ENCODE data around the gene DNAH8.

DNAH8 gene

GRCh38 chr6:39037707-39038106, 322.6 kb downstream of the DNAH8 start:
- H3K36me3 ChIP-seq (ENCODE audit: control insufficient read depth, low read length) = no peaks in the 10 kb centered on the region
- no peaks in the 10 kb centered on the region for H4K20me1 ChIP-seq (ENCODE audit: control insufficient read depth, insufficient read depth, low read depth, low read length)
- H3K4me2 ChIP-seq (ENCODE audit: low read length) = no peak overlapping the region
- H3K27ac ChIP-seq (ENCODE audit: low read depth, low read length) = no peak overlapping the region
- H3K79me2 ChIP-seq (ENCODE audit: control insufficient read depth, low read length) = no peaks in the 10 kb centered on the region
- H3K27me3 ChIP-seq (ENCODE audit: control insufficient read depth, low read length) = peaks cover 19% of the 10 kb centered on the region
- no peaks in the 10 kb centered on the region for H3K9me2 ChIP-seq (replicated peaks; ENCODE audit: control insufficient read depth, low read length)
- no peak overlapping the region for H3K4me3 ChIP-seq (ENCODE audit: low read length)
- H3K9me3 ChIP-seq (ENCODE audit: control insufficient read depth, insufficient read depth, low read length) = no peaks in the 10 kb centered on the region
- no peaks in the 10 kb centered on the region for H3F3A ChIP-seq (ENCODE audit: control insufficient read depth, insufficient read depth)
- no peak for TF ChIP-seq CTCF (IDR thresholded peaks at IDR 0.05; ENCODE audit: low read depth, low read length, poor library complexity, severe bottlenecking)
- TF ChIP-seq EZH2phosphoT487 (IDR thresholded peaks at IDR 0.05; ENCODE audit: borderline replicate concordance, low read length) = no peak
- H3K4me1 ChIP-seq (ENCODE audit: control insufficient read depth, low read length) = peaks cover 3% of the 10 kb centered on the region; the same call in 1 of the 2 replicates

- Histone ChIP-seq H3K79me2 (ENCODE audit: control insufficient read depth, low read length) (no peaks in the 10 kb centered on the region), H3F3A (ENCODE audit: control insufficient read depth, insufficient read depth) (no peaks in the 10 kb centered on the region), H3K4me1 (ENCODE audit: control insufficient read depth, low read length) (peaks cover 3% of the 10 kb centered on the region; the same call in 1 of the 2 replicates), H3K4me2 (ENCODE audit: low read length) (no peak overlapping the region), H3K36me3 (ENCODE audit: control insufficient read depth, low read length) (no peaks in the 10 kb centered on the region), H3K9me2 (replicated peaks; ENCODE audit: control insufficient read depth, low read length) (no peaks in the 10 kb centered on the region), H3K9me3 (ENCODE audit: control insufficient read depth, insufficient read depth, low read length) (no peaks in the 10 kb centered on the region), H3K27ac (ENCODE audit: low read depth, low read length) (no peak overlapping the region), H3K4me3 (ENCODE audit: low read length) (no peak overlapping the region), H4K20me1 (ENCODE audit: control insufficient read depth, insufficient read depth, low read depth, low read length) (no peaks in the 10 kb centered on the region), H3K27me3 (ENCODE audit: control insufficient read depth, low read length) (peaks cover 10% of the 10 kb centered on the region)
- no peak for TF ChIP-seq CTCF (IDR thresholded peaks at IDR 0.05; ENCODE audit: low read depth, low read length, poor library complexity, severe bottlenecking)
- TF ChIP-seq EZH2phosphoT487 (IDR thresholded peaks at IDR 0.05; ENCODE audit: borderline replicate concordance, low read length) = no peak
These were observed 325.1 kb downstream of the DNAH8 start for GRCh38 chr6:39040080-39040673.

GRCh38 chr6:39041072-39041471, 326.0 kb downstream of the DNAH8 start:
- TF ChIP-seq CTCF (IDR thresholded peaks at IDR 0.05; ENCODE audit: low read depth, low read length, poor library complexity, severe bottlenecking) (no peak), EZH2phosphoT487 (IDR thresholded peaks at IDR 0.05; ENCODE audit: borderline replicate concordance, low read length) (no peak)
- Histone ChIP-seq H3K27ac (ENCODE audit: low read depth, low read length) (no peak overlapping the region), H3K79me2 (ENCODE audit: control insufficient read depth, low read length) (no peaks in the 10 kb centered on the region), H3K36me3 (ENCODE audit: control insufficient read depth, low read length) (no peaks in the 10 kb centered on the region), H3F3A (ENCODE audit: control insufficient read depth, insufficient read depth) (no peaks in the 10 kb centered on the region), H3K4me1 (ENCODE audit: control insufficient read depth, low read length) (peaks cover 3% of the 10 kb centered on the region; the same call in 1 of the 2 replicates), H3K9me2 (replicated peaks; ENCODE audit: control insufficient read depth, low read length) (no peaks in the 10 kb centered on the region), H3K9me3 (ENCODE audit: control insufficient read depth, insufficient read depth, low read length) (no peaks in the 10 kb centered on the region), H3K4me3 (ENCODE audit: low read length) (no peak overlapping the region), H4K20me1 (ENCODE audit: control insufficient read depth, insufficient read depth, low read depth, low read length) (no peaks in the 10 kb centered on the region), H3K4me2 (ENCODE audit: low read length) (no peak overlapping the region), H3K27me3 (ENCODE audit: control insufficient read depth, low read length) (peaks cover 4% of the 10 kb centered on the region; the same call in 1 of the 2 replicates)
